Aortic smooth muscle cell (primary cell): Measurements from ENCODE around the gene KRTAP13-4. TPM values are rescaled to one million over a fixed set of nuclear protein-coding genes. Genes with fewer than 3 reads are reported as not detected.

Experiments used
- total RNA-seq: library from RNA; depleted of rRNA; stranded (reverse); fragments of >200 nt; gene quantifications from 2 replicates; pipeline ENCODE4 v1.2.3, GENCODE V29; 2014

The KRTAP13-4 gene, protein sequence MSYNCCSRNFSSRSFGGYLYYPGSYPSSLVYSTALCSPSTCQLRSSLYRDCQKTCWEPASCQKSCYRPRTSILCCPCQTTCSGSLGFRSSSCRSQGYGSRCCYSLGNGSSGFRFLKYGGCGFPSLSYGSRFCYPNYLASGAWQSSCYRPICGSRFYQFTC
- not detected in 2 replicates for total RNA-seq

DNA sequence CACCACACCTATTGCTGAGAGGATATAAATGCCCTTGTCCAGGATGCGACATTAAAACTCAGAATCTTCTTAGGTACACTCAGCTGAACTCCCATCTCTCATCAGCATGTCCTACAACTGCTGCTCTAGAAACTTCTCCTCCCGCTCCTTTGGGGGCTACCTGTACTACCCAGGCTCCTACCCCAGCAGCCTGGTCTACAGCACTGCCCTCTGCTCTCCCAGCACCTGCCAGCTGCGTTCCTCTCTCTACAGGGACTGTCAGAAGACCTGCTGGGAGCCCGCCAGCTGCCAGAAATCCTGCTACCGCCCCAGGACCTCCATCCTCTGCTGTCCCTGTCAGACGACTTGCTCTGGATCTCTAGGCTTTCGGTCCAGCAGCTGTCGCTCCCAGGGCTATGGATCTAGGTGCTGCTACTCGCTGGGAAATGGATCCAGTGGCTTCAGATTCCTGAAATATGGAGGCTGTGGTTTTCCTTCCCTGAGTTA is at the start of gene KRTAP13-4:
KRTAP13-4 (plus strand) TSS at position 51 of the 486 bp plus-strand sequence; CDS start at position 107, 56 bp downstream.

DNA sequence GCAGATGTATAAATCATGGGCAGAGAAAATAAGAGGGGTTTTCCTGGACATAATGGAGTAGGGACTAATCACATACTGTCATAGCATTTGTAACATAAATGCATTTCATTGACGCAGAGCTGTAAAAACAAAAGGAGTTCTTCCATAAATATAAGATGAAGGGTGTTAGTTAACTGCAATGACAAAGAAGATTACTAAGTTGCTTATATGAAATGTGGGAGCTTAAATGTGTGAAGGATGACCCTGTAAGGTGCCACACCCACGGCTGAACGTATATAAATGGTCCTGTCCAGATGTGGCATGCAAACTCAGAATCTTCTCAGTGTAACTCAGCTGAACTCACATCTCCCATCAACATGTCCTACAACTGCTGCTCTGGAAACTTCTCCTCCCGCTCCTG is 34.3 kb upstream of the KRTAP13-4 start, which contains the start of gene KRTAP13-1:
KRTAP13-1 (plus strand) TSS at position 301 of the 400 bp plus-strand sequence; CDS start at position 357, 56 bp downstream.

DNA sequence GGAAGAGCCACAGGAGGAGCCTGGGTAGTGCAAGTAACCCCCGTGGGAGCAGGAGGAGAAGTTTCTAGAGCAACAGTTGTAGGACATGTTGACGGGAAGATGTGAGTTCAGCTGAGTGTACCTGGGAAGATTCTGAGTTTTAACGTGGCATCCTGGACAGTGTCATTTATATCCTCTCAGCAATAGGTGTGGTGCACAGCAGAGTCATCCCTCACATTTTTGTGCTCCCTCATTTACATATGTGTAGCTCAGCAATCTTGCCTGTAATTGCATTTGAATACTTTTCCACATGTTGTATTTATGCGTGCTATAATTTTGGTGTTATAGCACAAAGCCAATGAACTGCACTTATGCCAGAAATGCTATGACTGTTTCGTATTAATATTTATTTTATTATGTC is 4.2 kb upstream of the KRTAP13-4 start, which contains the start of gene KRTAP13-3:
KRTAP13-3 (minus strand) TSS at position 101 of the 400 bp plus-strand sequence; CDS start at position 87, 14 bp downstream.

DNA sequence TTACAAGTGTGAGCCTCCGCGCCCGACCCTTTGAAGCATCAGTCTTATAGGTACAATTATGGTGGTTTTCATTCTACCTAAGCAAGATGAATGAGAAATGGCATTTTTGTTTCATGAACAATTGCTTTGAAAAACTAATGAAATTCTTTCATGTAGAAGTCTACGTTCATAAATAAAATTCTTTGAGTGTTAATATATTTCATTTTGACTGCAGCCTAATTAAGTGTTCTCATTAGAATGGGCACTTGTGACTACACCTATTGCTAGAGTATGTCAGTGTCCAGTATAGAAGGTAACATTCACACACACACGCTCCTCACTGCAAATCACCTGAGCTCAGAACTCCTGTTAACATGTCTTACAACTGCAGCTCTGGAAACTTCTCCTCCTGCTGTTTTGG is 10.0 kb downstream of the KRTAP13-4 start, which contains the start of gene KRTAP15-1:
KRTAP15-1 (plus strand) TSS at position 301 of the 400 bp plus-strand sequence; CDS start at position 354, 53 bp downstream.

DNA sequence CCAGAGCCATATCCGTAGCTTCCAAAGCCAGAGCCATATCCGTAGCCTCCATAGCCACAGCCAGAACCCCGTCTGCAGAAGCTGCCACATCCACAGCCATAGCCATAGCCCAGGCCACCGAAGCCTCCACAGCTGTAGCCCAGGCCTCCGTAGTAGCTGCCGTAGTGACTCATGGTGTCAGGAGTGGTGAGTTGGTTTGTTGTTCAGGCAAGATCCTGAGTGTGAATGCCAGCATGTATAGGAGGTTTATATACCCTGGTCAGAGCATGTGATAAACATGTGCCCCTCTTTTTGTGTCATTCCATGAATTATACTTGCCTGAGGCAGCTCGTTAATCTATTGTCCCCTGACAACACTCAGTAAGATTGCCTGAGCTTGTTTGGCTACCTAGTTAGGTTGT is 50.1 kb downstream of the KRTAP13-4 start, which contains the start of gene KRTAP19-1:
KRTAP19-1 (minus strand) TSS at position 223 of the 400 bp plus-strand sequence; CDS start at position 173, 50 bp downstream.

Other genes starting within 250 kb of the KRTAP13-4 start
- gene CLDN8, start 214.1 kb upstream of the KRTAP13-4 start, total RNA-seq: not detected in 2 replicates
- gene KRTAP24-1, start 147.3 kb upstream of the KRTAP13-4 start, total RNA-seq: not detected in 2 replicates
- gene KRTAP25-1, start 140.7 kb upstream of the KRTAP13-4 start, total RNA-seq: not detected in 2 replicates
- gene KRTAP26-1, start 109.9 kb upstream of the KRTAP13-4 start, total RNA-seq: not detected in 2 replicates
- not detected in 2 replicates for gene KRTAP27-1, start 92.5 kb upstream of the KRTAP13-4 start, total RNA-seq
- not detected in 2 replicates for gene KRTAP23-1, start 81.6 kb upstream of the KRTAP13-4 start, total RNA-seq
- gene KRTAP13-2, start 57.9 kb upstream of the KRTAP13-4 start, total RNA-seq: not detected in 2 replicates
- not detected in 2 replicates for gene KRTAP13-1, start 34.2 kb upstream of the KRTAP13-4 start, total RNA-seq
- not detected in 2 replicates for gene KRTAP13-3, start 4.3 kb upstream of the KRTAP13-4 start, total RNA-seq
- not detected in 2 replicates for gene KRTAP15-1, start 10.1 kb downstream of the KRTAP13-4 start, total RNA-seq
- gene KRTAP19-1, start 50.1 kb downstream of the KRTAP13-4 start, total RNA-seq: not detected in 2 replicates
- not detected in 2 replicates for gene KRTAP19-2, start 57.2 kb downstream of the KRTAP13-4 start, total RNA-seq
- gene KRTAP19-3, start 61.8 kb downstream of the KRTAP13-4 start, total RNA-seq: not detected in 2 replicates
- gene KRTAP19-4, start 66.9 kb downstream of the KRTAP13-4 start, total RNA-seq: not detected in 2 replicates
- not detected in 2 replicates for gene KRTAP19-5, start 71.9 kb downstream of the KRTAP13-4 start, total RNA-seq
- not detected in 2 replicates for gene KRTAP19-6, start 111.6 kb downstream of the KRTAP13-4 start, total RNA-seq
- not detected in 2 replicates for gene KRTAP19-7, start 131.1 kb downstream of the KRTAP13-4 start, total RNA-seq
- not detected in 2 replicates for gene KRTAP22-2, start 160.2 kb downstream of the KRTAP13-4 start, total RNA-seq
- not detected in 2 replicates for gene KRTAP6-3, start 162.2 kb downstream of the KRTAP13-4 start, total RNA-seq
- not detected in 2 replicates for gene KRTAP6-2, start 168.7 kb downstream of the KRTAP13-4 start, total RNA-seq
- gene KRTAP22-1, start 170.9 kb downstream of the KRTAP13-4 start, total RNA-seq: not detected in 2 replicates
- not detected in 2 replicates for gene KRTAP6-1, start 183.7 kb downstream of the KRTAP13-4 start, total RNA-seq
- not detected in 2 replicates for gene KRTAP20-1, start 186.2 kb downstream of the KRTAP13-4 start, total RNA-seq
- not detected in 2 replicates for gene KRTAP20-4, start 190.4 kb downstream of the KRTAP13-4 start, total RNA-seq
- gene KRTAP20-2, start 205.0 kb downstream of the KRTAP13-4 start, total RNA-seq: not detected in 2 replicates
- gene KRTAP20-3, start 212.6 kb downstream of the KRTAP13-4 start, total RNA-seq: not detected in 2 replicates